ENCODE results near the gene CACNG8. TPM values are rescaled to one million over a fixed set of nuclear protein-coding genes. Genes with fewer than 3 reads are reported as not detected.

Gene CACNG8
- total and polyA plus RNA-seq, 9 donors, result 0.03 to 0.13 (median 0.08) TPM; not detected in 3

GRCh38 chr19:54017261-54017660 lies 54.5 kb downstream of the CACNG8 start:
- no peaks in the 10 kb centered on the region for H3K9me3 ChIP-seq
- no peaks in the 10 kb centered on the region for H3K27me3 ChIP-seq
- no peak overlapping the region for H3K4me3 ChIP-seq
- WGBS, 3 donors, result 80 to 86% (median 82%) methylated on average over 4 of the region's 4 CpGs
- H3K4me1 ChIP-seq (ENCODE audit: insufficient read depth), result no peaks in the 10 kb centered on the region
- H3K36me3 ChIP-seq, result no peaks in the 10 kb centered on the region
- H3K27ac ChIP-seq, result no peak overlapping the region
- intact Hi-C loops (cut with DNase I), result no loop called here
- no peak for TF ChIP-seq CTCF (IDR thresholded peaks at IDR 0.05)
- no peak for DNase-seq

- no peaks in the 10 kb centered on the region for H3K27me3 ChIP-seq
- DNase-seq, result no peak
- H3K36me3 ChIP-seq, result no peaks in the 10 kb centered on the region
- intact Hi-C loops (cut with DNase I), result loop anchor here in 1 of 4 donors (5.0 to 10.0 kb wide), 2 partner anchors 177 to 824 kb away; no protein-coding TSS in a partner anchor
- no peak overlapping the region for H3K4me3 ChIP-seq
- H3K27ac ChIP-seq, result no peak overlapping the region
- no peak for TF ChIP-seq EP300 (IDR thresholded peaks at IDR 0.05)
- TF ChIP-seq POLR2A (IDR thresholded peaks at IDR 0.05), result no peak
- TF ChIP-seq CTCF (IDR thresholded peaks at IDR 0.05), result no peak
- WGBS, 3 donors, result 79 to 88% (median 86%) methylated on average over 8 of the region's 8 CpGs
- no peaks in the 10 kb centered on the region for H3K9me3 ChIP-seq
- no peaks in the 10 kb centered on the region for H3K4me1 ChIP-seq (ENCODE audit: insufficient read depth)
These were observed 58.6 kb downstream of the CACNG8 start for GRCh38 chr19:54021363-54021762.

- no peak overlapping the region for H3K4me3 ChIP-seq
- no peak for DNase-seq
- no peaks in the 10 kb centered on the region for H3K27me3 ChIP-seq
- no peaks in the 10 kb centered on the region for H3K9me3 ChIP-seq
- WGBS, 3 donors, result 79 to 91% (median 90%) methylated on average over 13 of the region's 13 CpGs
- no peaks in the 10 kb centered on the region for H3K36me3 ChIP-seq
- TF ChIP-seq POLR2A (IDR thresholded peaks at IDR 0.05) (no peak), EP300 (IDR thresholded peaks at IDR 0.05) (no peak), CTCF (IDR thresholded peaks at IDR 0.05) (no peak)
- no peak overlapping the region for H3K27ac ChIP-seq
- intact Hi-C loops (cut with DNase I), result loop anchor here in 1 of 4 donors (5.0 to 10.0 kb wide), 2 partner anchors 177 to 825 kb away; no protein-coding TSS in a partner anchor
- no peaks in the 10 kb centered on the region for H3K4me1 ChIP-seq (ENCODE audit: insufficient read depth)
These were observed 59.2 kb downstream of the CACNG8 start for GRCh38 chr19:54021932-54022331.

- H3K4me1 ChIP-seq (ENCODE audit: insufficient read depth), result no peaks in the 10 kb centered on the region
- no peaks in the 10 kb centered on the region for H3K27me3 ChIP-seq
- DNase-seq, result no peak
- TF ChIP-seq EP300 (IDR thresholded peaks at IDR 0.05) (no peak), CTCF (IDR thresholded peaks at IDR 0.05) (no peak), POLR2A (IDR thresholded peaks at IDR 0.05) (no peak)
- 33 to 50% (median 40%) methylated on average over 3 of the region's 3 CpGs for WGBS, 3 donors
- intact Hi-C loops (cut with DNase I), result loop anchor here in 1 of 4 donors (5.0 to 10.0 kb wide), 2 partner anchors 178 to 826 kb away; no protein-coding TSS in a partner anchor
- no peaks in the 10 kb centered on the region for H3K36me3 ChIP-seq
- no peak overlapping the region for H3K27ac ChIP-seq
- H3K4me3 ChIP-seq, result no peak overlapping the region
- no peaks in the 10 kb centered on the region for H3K9me3 ChIP-seq
These were observed 60.5 kb downstream of the CACNG8 start for GRCh38 chr19:54023191-54023590.

All from ovary (tissue), 9 donors.